ENCODE measurements around the gene KRTAP19-3.
A peak's percentile ranks its signal among the peaks of the same experiment; 100 is the strongest.
"Not testable (repeated sequence)": the region's sequence is repeated elsewhere in the genome, so short reads cannot be mapped to it uniquely, and the experiment has no call there.

KRTAP19-3 gene

GRCh38 chr21:30491963-30492428 lies at the start of gene KRTAP19-3:
Gene KRTAP19-3, minus strand, starts transcription at chr21:30492013. Its CDS starts 56 bp downstream, at chr21:30491957.
- no peak for DNase-seq

- DNase-seq = no peak
These were observed 27.1 kb upstream of the KRTAP19-3 start for GRCh38 chr21:30518876-30519275.

- no peak for DNase-seq
These were observed 23.9 kb upstream of the KRTAP19-3 start for GRCh38 chr21:30515681-30516080.

GRCh38 chr21:30505621-30506205 lies 13.9 kb upstream of the KRTAP19-3 start:
- DNase-seq = not testable (repeated sequence)

- DNase-seq = no peak
These were observed 10.2 kb upstream of the KRTAP19-3 start, which contains the start of gene KRTAP19-5 for GRCh38 chr21:30502041-30502440. Gene KRTAP19-5, minus strand, starts transcription at chr21:30502141. Its CDS starts 51 bp downstream, at chr21:30502090.

GRCh38 chr21:30497065-30497464 lies 5.3 kb upstream of the KRTAP19-3 start, which contains the start of gene KRTAP19-4:
Gene KRTAP19-4, minus strand, starts transcription at chr21:30497165. Its CDS starts 55 bp downstream, at chr21:30497110.
- DNase-seq = no peak

GRCh38 chr21:30487336-30487735 lies 4.5 kb downstream of the KRTAP19-3 start, which contains the start of gene KRTAP19-2:
Gene KRTAP19-2, minus strand, starts transcription at chr21:30487436. Its CDS starts 88 bp downstream, at chr21:30487348.
- no peak for DNase-seq

GRCh38 chr21:30486180-30486579 lies 5.6 kb downstream of the KRTAP19-3 start:
- no peak for DNase-seq

- no peak for DNase-seq
These were observed 9.7 kb downstream of the KRTAP19-3 start for GRCh38 chr21:30482130-30482529.

- no peak for DNase-seq
These were observed 11.7 kb downstream of the KRTAP19-3 start, which contains the start of gene KRTAP19-1 for GRCh38 chr21:30480145-30480544. Gene KRTAP19-1, minus strand, starts transcription at chr21:30480367. Its CDS starts 50 bp downstream, at chr21:30480317.

GRCh38 chr21:30479259-30479658 lies 12.6 kb downstream of the KRTAP19-3 start:
- DNase-seq = peak; percentile 5

GRCh38 chr21:30478004-30478403 lies 13.8 kb downstream of the KRTAP19-3 start:
- DNase-seq = no peak

GRCh38 chr21:30468900-30469714 lies 22.7 kb downstream of the KRTAP19-3 start:
- no peak for DNase-seq

GRCh38 chr21:30463713-30464112 lies 28.1 kb downstream of the KRTAP19-3 start:
- no peak for DNase-seq

GRCh38 chr21:30448514-30448913 lies 43.3 kb downstream of the KRTAP19-3 start:
- no peak for DNase-seq

GRCh38 chr21:30447056-30447455 lies 44.8 kb downstream of the KRTAP19-3 start:
- no peak for DNase-seq

- no peak for DNase-seq
These were observed 47.6 kb downstream of the KRTAP19-3 start for GRCh38 chr21:30444204-30444603.

GRCh38 chr21:30443226-30443625 lies 48.6 kb downstream of the KRTAP19-3 start:
- no peak for DNase-seq

All from SHP77 treated with DMSO at 0.1 percent for 48 hours (cell line).